GM12864 (cell line): ENCODE measurements around the gene MARCO.

Experiments used
- DNase-seq: peaks from one replicate; pipeline ENCODE4 v3.0.0-alpha.2; 2011; ENCODE audit warnings: low read depth
- H3K4me3 ChIP-seq: 2 replicates; pipeline ENCODE4 v1.5.1; 2011; ENCODE audit warnings: mild to moderate bottlenecking, low read depth, low read length, control low read depth
- CTCF ChIP-seq: IDR thresholded peaks from 2 replicates; pipeline ENCODE4 v1.5.1; 2011; ENCODE audit warnings: low read depth, mild to moderate bottlenecking, moderate library complexity, low read length, control low read depth, inconsistent platforms; ENCODE audit errors: missing control alignments

MARCO gene

GRCh38 chr2:118906186-118906585 lies 35.8 kb upstream of the MARCO start:
- no peak overlapping the region for H3K4me3 ChIP-seq
- DNase-seq, result no peak
- TF ChIP-seq CTCF, result no peak

- H3K4me3 ChIP-seq, result no peak overlapping the region
- DNase-seq, result no peak
- no peak for TF ChIP-seq CTCF
Measured at GRCh38 chr2:118907759-118908158, 34.2 kb upstream of the MARCO start.

- DNase-seq, result no peak
- TF ChIP-seq CTCF, result no peak
- H3K4me3 ChIP-seq, result no peak overlapping the region
Measured at GRCh38 chr2:118909191-118909590, 32.8 kb upstream of the MARCO start.

- DNase-seq, result no peak
- H3K4me3 ChIP-seq, result no peak overlapping the region
- TF ChIP-seq CTCF, result no peak
Measured at GRCh38 chr2:118911166-118911856, 30.7 kb upstream of the MARCO start.

GRCh38 chr2:118911936-118912335 lies 30.1 kb upstream of the MARCO start:
- DNase-seq, result no peak
- no peak overlapping the region for H3K4me3 ChIP-seq
- no peak for TF ChIP-seq CTCF

GRCh38 chr2:118913131-118913802 lies 28.7 kb upstream of the MARCO start:
- no peak for TF ChIP-seq CTCF
- no peak overlapping the region for H3K4me3 ChIP-seq
- DNase-seq, result no peak
